Activated CD8-positive, alpha-beta T cell treated with anti-CD3 and anti-CD28 coated beads for 36 hours (primary cell): Measurements from ENCODE around the gene CCNQ. TPM values are rescaled to one million over a fixed set of nuclear protein-coding genes. Genes with fewer than 3 reads are reported as not detected.

ENCODE experiments used
- ATAC-seq: fragments of 200-7000 bp; cut with Tn5 transposase; one replicate; pipeline ENCODE4 v1.10.0; 2021; ENCODE audit warnings: mild to moderate bottlenecking, moderate library complexity
- CTCF ChIA-PET: fragments of 350-600 bp; sonication (Branson Sonifier 250); formaldehyde crosslinking; loops from one replicate; lab custom pipeline; 2021; ENCODE audit warnings: antibody characterized with exemption; lab: Charles Lee
- POLR2A ChIA-PET: fragments of 350-600 bp; sonication (Branson Sonifier 250); formaldehyde crosslinking; loops from one replicate; lab custom pipeline; 2021; ENCODE audit warnings: antibody characterized with exemption; lab: Charles Lee
- DNase-seq: peaks from one replicate; pipeline ENCODE4 v3.0.0-alpha.2; 2020
- H3K27ac Mint-ChIP-seq: one replicate; pipeline ENCODE4 v1.8.0; 2021; ENCODE audit warnings: mild to moderate bottlenecking, mixed read lengths
- H3K27me3 Mint-ChIP-seq: one replicate; pipeline ENCODE4 v1.8.0; 2021; ENCODE audit warnings: mixed read lengths
- H3K36me3 Mint-ChIP-seq: one replicate; pipeline ENCODE4 v1.8.0; 2021; ENCODE audit warnings: low read depth, mixed read lengths
- H3K4me1 Mint-ChIP-seq: one replicate; pipeline ENCODE4 v1.8.0; 2021; ENCODE audit warnings: low read depth, mixed read lengths
- H3K4me3 Mint-ChIP-seq: one replicate; pipeline ENCODE4 v1.8.0; 2021; ENCODE audit warnings: mild to moderate bottlenecking, moderate library complexity, mixed read lengths
- H3K9me3 Mint-ChIP-seq: one replicate; pipeline ENCODE4 v1.8.0; 2021; ENCODE audit warnings: mixed read lengths
- CTCF ChIP-seq: fragments of 200-600 bp; IDR thresholded peaks from one replicate; pipeline ENCODE4 v1.8.0; 2022; ENCODE audit warnings: antibody characterized with exemption, mild to moderate bottlenecking
- intact Hi-C: fragments of 100-400 bp; cut with micrococcal nuclease; formaldehyde crosslinking; loops from one replicate; pipeline ENCODE4 v1.10.0; 2022
- total RNA-seq, 2 experiments: library from RNA; stranded (reverse); gene quantifications; one replicate each; pipeline ENCODE4 v1.2.3, GENCODE V29; 2021

The CCNQ gene
- total RNA-seq, 2 experiments from 2014 or later, result 18.5 to 21.3 TPM

- no peak overlapping the region for H3K4me3 Mint-ChIP-seq
Measured at GRCh38 chrX:153572601-153573000, 26.3 kb downstream of the CCNQ start.

GRCh38 chrX:153571534-153571908 lies 27.4 kb downstream of the CCNQ start:
- Mint-ChIP-seq H3K4me1 (peaks cover 8% of the 10 kb centered on the region), H3K27me3 (no peaks in the 10 kb centered on the region), H3K4me3 (no peak overlapping the region), H3K36me3 (no peaks in the 10 kb centered on the region), H3K27ac (no peak overlapping the region), H3K9me3 (no peaks in the 10 kb centered on the region)
- ATAC-seq (no peak), DNase-seq (no peak)
- ChIA-PET POLR2A (no interaction called here), CTCF (no interaction called here)
- TF ChIP-seq CTCF, result no peak
- intact Hi-C loops, result no loop called here

More at GRCh38 chrX:153572601-153573000, 26.3 kb downstream of the CCNQ start:
- Mint-ChIP-seq H3K9me3 (no peaks in the 10 kb centered on the region), H3K27me3 (no peaks in the 10 kb centered on the region), H3K27ac (no peak overlapping the region), H3K4me1 (peaks cover 8% of the 10 kb centered on the region), H3K36me3 (no peaks in the 10 kb centered on the region)
- CTCF ChIA-PET, result no interaction called here
- intact Hi-C loops, result no loop called here
- POLR2A ChIA-PET, result no interaction called here
- DNase-seq, result no peak
- TF ChIP-seq CTCF, result no peak
- no peak for ATAC-seq

GRCh38 chrX:153569475-153569874 lies 29.5 kb downstream of the CCNQ start:
- Mint-ChIP-seq H3K36me3 (no peaks in the 10 kb centered on the region), H3K9me3 (no peaks in the 10 kb centered on the region), H3K27ac (no peak overlapping the region), H3K4me1 (peaks cover 8% of the 10 kb centered on the region), H3K27me3 (no peaks in the 10 kb centered on the region), H3K4me3 (no peak overlapping the region)
- TF ChIP-seq CTCF, result no peak
- CTCF ChIA-PET, result no interaction called here
- intact Hi-C loops, result no loop called here
- DNase-seq (no peak), ATAC-seq (no peak)
- POLR2A ChIA-PET, result no interaction called here

- Mint-ChIP-seq H3K4me1 (peaks cover 8% of the 10 kb centered on the region), H3K27me3 (no peaks in the 10 kb centered on the region), H3K27ac (no peak overlapping the region), H3K9me3 (no peaks in the 10 kb centered on the region), H3K36me3 (no peaks in the 10 kb centered on the region), H3K4me3 (no peak overlapping the region)
- no peak for TF ChIP-seq CTCF
- intact Hi-C loops, result no loop called here
- CTCF ChIA-PET, result interaction anchor here (1.5 kb wide), 1 partner anchor 101 kb away, joined by 3 read pairs; no protein-coding TSS in a partner anchor
- no peak for DNase-seq
- ATAC-seq, result peak; percentile 39
- POLR2A ChIA-PET, result no interaction called here
Measured at GRCh38 chrX:153568451-153569011, 30.4 kb downstream of the CCNQ start.

- POLR2A ChIA-PET, result no interaction called here
- H3K27me3 Mint-ChIP-seq, result no peaks in the 10 kb centered on the region
- CTCF ChIA-PET, result interaction anchor here (1.4 kb wide), 1 partner anchor 102 kb away, joined by 3 read pairs; no protein-coding TSS in a partner anchor
- no peak for TF ChIP-seq CTCF
- H3K36me3 Mint-ChIP-seq, result no peaks in the 10 kb centered on the region
- intact Hi-C loops, result no loop called here
- DNase-seq, result no peak
- H3K4me3 Mint-ChIP-seq, result no peak overlapping the region
- ATAC-seq, result no peak
- H3K4me1 Mint-ChIP-seq, result peaks cover 4% of the 10 kb centered on the region
- H3K9me3 Mint-ChIP-seq, result no peaks in the 10 kb centered on the region
- no peak overlapping the region for H3K27ac Mint-ChIP-seq
Measured at GRCh38 chrX:153565996-153566580, 32.9 kb downstream of the CCNQ start.
